ENCODE measurements around the gene PJA2. TPM values are rescaled to one million over a fixed set of nuclear protein-coding genes. Genes with fewer than 3 reads are reported as not detected.
"Not testable (repeated sequence)": the region's sequence is repeated elsewhere in the genome, so short reads cannot be mapped to it uniquely, and the experiment has no call there.

The PJA2 gene
- total RNA-seq, 1 experiment from 2014 or later, result 39.3 TPM

GRCh38 chr5:109318455-109319108, 91.2 kb downstream of the PJA2 start:
- DNase-seq (ENCODE audit: low spot score), result no peak
- in situ Hi-C loops (cut with HindIII; ENCODE audit: low sequenced_read_pairs), result no loop called here

GRCh38 chr5:109316634-109317033, 93.1 kb downstream of the PJA2 start:
- no peak for DNase-seq (ENCODE audit: low spot score)

GRCh38 chr5:109315245-109315644, 94.5 kb downstream of the PJA2 start:
- in situ Hi-C loops (cut with HindIII; ENCODE audit: low sequenced_read_pairs), result no loop called here
- DNase-seq (ENCODE audit: low spot score), result no peak

More at GRCh38 chr5:109316634-109317033, 93.1 kb downstream of the PJA2 start:
- in situ Hi-C loops (cut with HindIII; ENCODE audit: low sequenced_read_pairs), result no loop called here

- in situ Hi-C loops (cut with HindIII; ENCODE audit: low sequenced_read_pairs), result no loop called here
- DNase-seq (ENCODE audit: low spot score), result no peak
These were observed 96.6 kb downstream of the PJA2 start for GRCh38 chr5:109313127-109313526.

GRCh38 chr5:109312695-109313094, 97.1 kb downstream of the PJA2 start:
- in situ Hi-C loops (cut with HindIII; ENCODE audit: low sequenced_read_pairs), result no loop called here
- DNase-seq (ENCODE audit: low spot score), result no peak

- DNase-seq (ENCODE audit: low spot score), result no peak
- in situ Hi-C loops (cut with HindIII; ENCODE audit: low sequenced_read_pairs), result no loop called here
These were observed 99.5 kb downstream of the PJA2 start for GRCh38 chr5:109310315-109310714.

GRCh38 chr5:109309326-109310063, 100.3 kb downstream of the PJA2 start:
- in situ Hi-C loops (cut with HindIII; ENCODE audit: low sequenced_read_pairs), result no loop called here
- no peak for DNase-seq (ENCODE audit: low spot score)

GRCh38 chr5:109307951-109308350, 101.8 kb downstream of the PJA2 start:
- in situ Hi-C loops (cut with HindIII; ENCODE audit: low sequenced_read_pairs), result no loop called here
- DNase-seq (ENCODE audit: low spot score), result no peak

- no peak for DNase-seq (ENCODE audit: low spot score)
- in situ Hi-C loops (cut with HindIII; ENCODE audit: low sequenced_read_pairs), result no loop called here
These were observed 102.3 kb downstream of the PJA2 start for GRCh38 chr5:109307456-109307855.

GRCh38 chr5:109305352-109305751, 104.4 kb downstream of the PJA2 start:
- in situ Hi-C loops (cut with HindIII; ENCODE audit: low sequenced_read_pairs), result no loop called here
- no peak for DNase-seq (ENCODE audit: low spot score)

- in situ Hi-C loops (cut with HindIII; ENCODE audit: low sequenced_read_pairs), result no loop called here
- DNase-seq (ENCODE audit: low spot score), result no peak
These were observed 105.5 kb downstream of the PJA2 start for GRCh38 chr5:109304309-109304708.

GRCh38 chr5:109300367-109300766, 109.4 kb downstream of the PJA2 start:
- no peak for DNase-seq (ENCODE audit: low spot score)
- in situ Hi-C loops (cut with HindIII; ENCODE audit: low sequenced_read_pairs), result no loop called here

GRCh38 chr5:109299557-109299956, 110.2 kb downstream of the PJA2 start:
- DNase-seq (ENCODE audit: low spot score), result no peak
- in situ Hi-C loops (cut with HindIII; ENCODE audit: low sequenced_read_pairs), result no loop called here

GRCh38 chr5:109298794-109299193, 111.0 kb downstream of the PJA2 start:
- DNase-seq (ENCODE audit: low spot score), result no peak
- in situ Hi-C loops (cut with HindIII; ENCODE audit: low sequenced_read_pairs), result no loop called here

- in situ Hi-C loops (cut with HindIII; ENCODE audit: low sequenced_read_pairs), result no loop called here
- DNase-seq (ENCODE audit: low spot score), result no peak
These were observed 111.9 kb downstream of the PJA2 start for GRCh38 chr5:109297900-109298299.

GRCh38 chr5:109291090-109291489, 118.7 kb downstream of the PJA2 start:
- in situ Hi-C loops (cut with HindIII; ENCODE audit: low sequenced_read_pairs), result no loop called here
- no peak for DNase-seq (ENCODE audit: low spot score)

- in situ Hi-C loops (cut with HindIII; ENCODE audit: low sequenced_read_pairs), result no loop called here
- DNase-seq (ENCODE audit: low spot score), result no peak
These were observed 119.5 kb downstream of the PJA2 start for GRCh38 chr5:109290231-109290630.

- in situ Hi-C loops (cut with HindIII; ENCODE audit: low sequenced_read_pairs); DNase-seq (ENCODE audit: low spot score): not testable (repeated sequence)
These were observed 123.1 kb downstream of the PJA2 start for GRCh38 chr5:109286628-109287027.
